Body of pancreas (tissue), 4 donors: ENCODE results near the gene MAMDC2.

Experiments
- CTCF ChIP-seq, 7 experiments: fragments of 450-650 bp in 4 of 7; fragments of 200-600 bp in 3 of 7; sonication (generic) in 3 of 7; IDR thresholded peaks; one replicate each; pipeline ENCODE4 v1.5.1; 2016 to 2019; ENCODE audit warnings: antibody characterized with exemption in 7 of 7
- POLR2A ChIP-seq, 3 donors: fragments of 450-650 bp; IDR thresholded peaks; one replicate each; pipeline ENCODE4 v1.6.1; 2016; ENCODE audit warnings: antibody characterized with exemption in 3 of 3, mild to moderate bottlenecking in 2 of 3

- TF ChIP-seq POLR2A (IDR thresholded peaks at IDR 0.05), result no peak
- TF ChIP-seq CTCF (IDR thresholded peaks at IDR 0.05), result no peak
Measured at GRCh38 chr9:69999315-69999714, 44.3 kb upstream of the MAMDC2 start.
